ENCODE measurements around the gene KEL.
"Not testable (repeated sequence)": the region's sequence is repeated elsewhere in the genome, so short reads cannot be mapped to it uniquely, and the experiment has no call there.

KEL gene

GRCh38 chr7:142983825-142984224, 21.7 kb upstream of the KEL start:
- Histone ChIP-seq H3K4me2 (no peak overlapping the region), H3K79me2 (ENCODE audit: insufficient read depth, low read depth) (no peaks in the 10 kb centered on the region), H2AFZ (ENCODE audit: low read depth) (no peak overlapping the region), H3K27me3 (ENCODE audit: insufficient read depth, low read depth) (no peaks in the 10 kb centered on the region), H4K20me1 (ENCODE audit: insufficient read depth) (no peaks in the 10 kb centered on the region), H3K9ac (no peak overlapping the region), H3K4me3 (IDR thresholded peaks at IDR 0.05; ENCODE audit: insufficient read depth, low read depth, low read length) (no peak overlapping the region), H3K27ac (no peak overlapping the region), H3K36me3 (ENCODE audit: insufficient read depth) (no peaks in the 10 kb centered on the region), H3K4me1 (ENCODE audit: low read depth, poor library complexity, severe bottlenecking) (no peaks in the 10 kb centered on the region)
- TF ChIP-seq, protein P1, sequence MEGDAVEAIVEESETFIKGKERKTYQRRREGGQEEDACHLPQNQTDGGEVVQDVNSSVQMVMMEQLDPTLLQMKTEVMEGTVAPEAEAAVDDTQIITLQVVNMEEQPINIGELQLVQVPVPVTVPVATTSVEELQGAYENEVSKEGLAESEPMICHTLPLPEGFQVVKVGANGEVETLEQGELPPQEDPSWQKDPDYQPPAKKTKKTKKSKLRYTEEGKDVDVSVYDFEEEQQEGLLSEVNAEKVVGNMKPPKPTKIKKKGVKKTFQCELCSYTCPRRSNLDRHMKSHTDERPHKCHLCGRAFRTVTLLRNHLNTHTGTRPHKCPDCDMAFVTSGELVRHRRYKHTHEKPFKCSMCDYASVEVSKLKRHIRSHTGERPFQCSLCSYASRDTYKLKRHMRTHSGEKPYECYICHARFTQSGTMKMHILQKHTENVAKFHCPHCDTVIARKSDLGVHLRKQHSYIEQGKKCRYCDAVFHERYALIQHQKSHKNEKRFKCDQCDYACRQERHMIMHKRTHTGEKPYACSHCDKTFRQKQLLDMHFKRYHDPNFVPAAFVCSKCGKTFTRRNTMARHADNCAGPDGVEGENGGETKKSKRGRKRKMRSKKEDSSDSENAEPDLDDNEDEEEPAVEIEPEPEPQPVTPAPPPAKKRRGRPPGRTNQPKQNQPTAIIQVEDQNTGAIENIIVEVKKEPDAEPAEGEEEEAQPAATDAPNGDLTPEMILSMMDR (conservative IDR thresholded peaks at IDR 0.05; ENCODE audit: low read depth, low read length) = no peak

DNA sequence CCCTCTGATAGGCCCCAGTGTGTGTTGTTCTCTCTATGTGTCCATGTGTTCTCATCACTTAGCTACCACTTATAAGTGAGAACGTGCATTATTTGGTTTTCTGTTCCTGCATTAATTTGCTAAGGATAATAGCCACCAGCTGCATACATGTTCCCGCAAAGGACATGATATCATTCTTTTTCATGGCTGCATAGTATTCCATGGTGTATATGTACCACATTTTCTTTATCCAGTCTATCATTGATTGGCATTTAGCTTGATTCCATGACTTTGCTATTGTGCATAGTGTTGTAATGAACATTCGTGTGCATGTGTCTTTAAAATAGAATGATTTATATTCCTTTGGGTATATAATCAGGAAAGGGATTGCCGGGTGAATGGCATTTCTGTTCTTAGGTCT, 16.2 kb upstream of the KEL start:
- H3K27me3 ChIP-seq (ENCODE audit: insufficient read depth, low read depth); H3K9ac ChIP-seq; H3K36me3 ChIP-seq (ENCODE audit: insufficient read depth); H3K4me2 ChIP-seq; H3K4me1 ChIP-seq (ENCODE audit: low read depth, poor library complexity, severe bottlenecking); H4K20me1 ChIP-seq (ENCODE audit: insufficient read depth); H2AFZ ChIP-seq (ENCODE audit: low read depth); H3K27ac ChIP-seq; H3K79me2 ChIP-seq (ENCODE audit: insufficient read depth, low read depth); H3K4me3 ChIP-seq (IDR thresholded peaks at IDR 0.05; ENCODE audit: insufficient read depth, low read depth, low read length): not testable (repeated sequence)

DNA sequence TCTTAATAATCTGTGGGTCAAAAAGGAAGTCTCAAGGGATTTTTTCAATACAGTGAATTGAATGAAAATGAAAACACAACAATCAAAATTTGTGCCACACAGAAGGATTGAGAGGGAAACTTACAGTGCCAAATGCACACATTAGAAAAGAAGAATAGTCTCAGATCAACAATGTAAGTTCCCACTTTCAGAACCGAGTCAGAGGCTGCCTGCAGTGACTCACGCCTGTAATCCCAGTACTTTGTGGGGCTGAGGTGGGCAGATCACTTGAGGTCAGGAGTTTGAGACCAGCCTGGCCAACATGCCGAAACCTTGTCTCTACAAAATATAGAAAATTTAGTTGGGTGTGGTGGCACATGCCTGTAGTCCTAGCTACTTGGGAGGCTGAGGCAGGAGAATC, 12.5 kb upstream of the KEL start:
- H3K4me2 ChIP-seq = no peak overlapping the region
- H3K36me3 ChIP-seq (ENCODE audit: insufficient read depth) = no peaks in the 10 kb centered on the region
- no peaks in the 10 kb centered on the region for H3K4me1 ChIP-seq (ENCODE audit: low read depth, poor library complexity, severe bottlenecking)
- H3K9ac ChIP-seq = no peak overlapping the region
- TF ChIP-seq, protein P1 (conservative IDR thresholded peaks at IDR 0.05; ENCODE audit: low read depth, low read length) = no peak
- no peak overlapping the region for H2AFZ ChIP-seq (ENCODE audit: low read depth)
- H3K27ac ChIP-seq = no peak overlapping the region
- H3K79me2 ChIP-seq (ENCODE audit: insufficient read depth, low read depth) = no peaks in the 10 kb centered on the region
- H3K27me3 ChIP-seq (ENCODE audit: insufficient read depth, low read depth) = no peaks in the 10 kb centered on the region
- H4K20me1 ChIP-seq (ENCODE audit: insufficient read depth) = no peaks in the 10 kb centered on the region
- no peak overlapping the region for H3K4me3 ChIP-seq (IDR thresholded peaks at IDR 0.05; ENCODE audit: insufficient read depth, low read depth, low read length)

GRCh38 chr7:142969183-142969582, 7.0 kb upstream of the KEL start:
- Histone ChIP-seq H2AFZ (ENCODE audit: low read depth) (no peak overlapping the region), H3K27me3 (ENCODE audit: insufficient read depth, low read depth) (no peaks in the 10 kb centered on the region), H3K36me3 (ENCODE audit: insufficient read depth) (no peaks in the 10 kb centered on the region), H3K27ac (no peak overlapping the region), H3K4me2 (no peak overlapping the region), H3K4me1 (ENCODE audit: low read depth, poor library complexity, severe bottlenecking) (no peaks in the 10 kb centered on the region), H3K4me3 (IDR thresholded peaks at IDR 0.05; ENCODE audit: insufficient read depth, low read depth, low read length) (no peak overlapping the region), H3K79me2 (ENCODE audit: insufficient read depth, low read depth) (no peaks in the 10 kb centered on the region), H4K20me1 (ENCODE audit: insufficient read depth) (no peaks in the 10 kb centered on the region), H3K9ac (no peak overlapping the region)
- TF ChIP-seq, protein P1 (conservative IDR thresholded peaks at IDR 0.05; ENCODE audit: low read depth, low read length) = no peak

- TF ChIP-seq, protein P1 (conservative IDR thresholded peaks at IDR 0.05; ENCODE audit: low read depth, low read length) = no peak
These were observed 6.1 kb upstream of the KEL start for GRCh38 chr7:142968229-142968628.

More at GRCh38 chr7:142968229-142968628, 6.1 kb upstream of the KEL start:
- Histone ChIP-seq H3K4me1 (ENCODE audit: low read depth, poor library complexity, severe bottlenecking) (peaks cover 4% of the 10 kb centered on the region), H3K4me2 (no peak overlapping the region), H4K20me1 (ENCODE audit: insufficient read depth) (no peaks in the 10 kb centered on the region), H3K9ac (no peak overlapping the region), H3K79me2 (ENCODE audit: insufficient read depth, low read depth) (no peaks in the 10 kb centered on the region), H3K36me3 (ENCODE audit: insufficient read depth) (no peaks in the 10 kb centered on the region), H3K27me3 (ENCODE audit: insufficient read depth, low read depth) (no peaks in the 10 kb centered on the region), H2AFZ (ENCODE audit: low read depth) (no peak overlapping the region), H3K27ac (no peak overlapping the region), H3K4me3 (IDR thresholded peaks at IDR 0.05; ENCODE audit: insufficient read depth, low read depth, low read length) (no peak overlapping the region)

Data from KMS-11 (cell line).